GM21576 (cell line): ENCODE measurements around the gene GALNS.
A peak's percentile ranks its signal among the peaks of the same experiment; 100 is the strongest.

Experiments used
- ATAC-seq: cut with Tn5 transposase; IDR thresholded peaks from one replicate; pipeline ENCODE4 v1.9.1; 2021; ENCODE audit warnings: mild to moderate bottlenecking, moderate library complexity; ENCODE audit not compliant: unreplicated experiment

Gene GALNS

DNA sequence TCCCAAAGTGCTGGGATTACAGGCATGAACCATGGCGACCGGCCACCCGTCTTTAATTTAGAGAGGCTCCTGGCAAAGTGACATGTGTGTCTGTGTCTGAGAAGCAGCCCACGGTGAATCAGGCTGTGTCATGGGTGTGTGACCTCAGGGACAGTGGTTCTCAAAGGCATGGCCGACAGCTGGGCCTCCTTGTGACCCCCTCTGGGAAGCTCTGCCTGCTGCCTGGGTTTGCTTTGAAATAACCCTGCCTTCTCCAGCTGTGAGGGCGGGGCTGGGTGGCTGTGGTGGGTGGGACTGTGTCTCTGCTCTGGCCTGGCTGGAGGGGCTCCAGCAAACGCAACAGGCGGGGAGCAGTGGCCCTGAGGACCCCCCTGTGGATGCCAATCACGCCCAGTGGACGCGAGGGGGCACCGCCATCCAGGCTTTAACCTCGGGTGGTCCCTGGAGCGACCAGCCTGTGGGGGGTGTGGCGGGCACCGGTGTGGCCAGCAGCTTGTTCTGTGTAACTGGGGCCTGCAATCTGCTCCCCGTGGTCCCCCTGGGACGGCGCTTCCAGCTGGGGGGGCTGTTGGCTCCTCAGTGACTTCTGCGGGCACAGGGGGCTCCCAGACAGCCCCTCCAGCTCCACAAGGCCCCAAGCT lies 36.2 kb downstream of the GALNS start:
- no peak for ATAC-seq

- no peak for ATAC-seq
These were observed 37.6 kb downstream of the GALNS start for GRCh38 chr16:88819126-88819525.

DNA sequence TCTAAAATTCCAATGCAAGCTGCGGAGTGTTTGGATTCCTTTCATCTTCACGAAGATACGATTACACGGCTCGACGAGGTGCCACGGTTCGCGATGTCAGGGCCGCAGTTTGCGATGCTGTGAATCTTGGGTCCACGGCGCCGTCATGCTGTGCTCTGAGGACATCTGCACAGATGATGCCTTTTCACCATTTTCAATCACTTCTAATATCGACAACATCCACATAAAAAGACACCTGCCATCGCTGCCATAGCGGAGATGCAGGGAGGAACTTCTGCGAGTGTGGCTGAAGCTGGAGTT lies 38.2 kb downstream of the GALNS start:
- ATAC-seq: no peak

DNA sequence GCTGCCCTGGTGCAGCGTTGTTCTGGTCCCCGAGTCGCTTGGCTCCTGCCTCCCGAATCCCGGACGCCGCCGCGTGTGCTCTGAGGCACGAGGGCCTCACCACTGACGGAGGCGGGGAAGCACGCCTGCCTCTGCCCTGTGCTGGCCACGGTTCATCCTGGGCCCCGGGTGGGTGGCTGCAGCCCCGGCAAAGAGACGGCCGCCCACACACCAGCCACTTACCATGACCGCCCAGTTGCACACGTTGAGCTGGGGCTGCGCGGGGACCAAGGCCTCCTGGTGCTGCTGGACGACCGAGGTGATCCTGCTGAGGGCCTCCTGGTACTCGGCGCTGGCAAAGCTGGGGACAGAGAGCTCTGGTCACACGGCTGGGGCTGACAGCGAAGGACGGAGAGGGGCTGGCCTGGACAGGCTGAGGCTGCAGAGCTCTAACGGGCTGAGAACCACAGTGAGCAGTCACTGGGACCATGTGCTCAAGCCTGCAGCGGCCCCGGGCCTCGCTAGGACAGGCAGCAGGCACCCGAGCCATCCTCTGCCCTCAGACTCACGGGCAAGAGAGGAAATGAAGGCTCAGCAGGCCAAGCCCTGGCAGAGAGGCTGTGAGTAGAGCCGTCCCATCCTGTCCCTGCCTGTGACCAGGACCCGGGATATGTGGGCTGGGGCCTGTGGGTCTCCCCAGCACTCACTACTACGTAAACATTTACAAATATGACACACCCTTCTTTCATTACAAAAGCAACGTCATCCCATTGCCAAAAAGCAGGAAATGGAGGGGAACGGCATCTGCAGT lies 38.8 kb downstream of the GALNS start:
- no peak for ATAC-seq

DNA sequence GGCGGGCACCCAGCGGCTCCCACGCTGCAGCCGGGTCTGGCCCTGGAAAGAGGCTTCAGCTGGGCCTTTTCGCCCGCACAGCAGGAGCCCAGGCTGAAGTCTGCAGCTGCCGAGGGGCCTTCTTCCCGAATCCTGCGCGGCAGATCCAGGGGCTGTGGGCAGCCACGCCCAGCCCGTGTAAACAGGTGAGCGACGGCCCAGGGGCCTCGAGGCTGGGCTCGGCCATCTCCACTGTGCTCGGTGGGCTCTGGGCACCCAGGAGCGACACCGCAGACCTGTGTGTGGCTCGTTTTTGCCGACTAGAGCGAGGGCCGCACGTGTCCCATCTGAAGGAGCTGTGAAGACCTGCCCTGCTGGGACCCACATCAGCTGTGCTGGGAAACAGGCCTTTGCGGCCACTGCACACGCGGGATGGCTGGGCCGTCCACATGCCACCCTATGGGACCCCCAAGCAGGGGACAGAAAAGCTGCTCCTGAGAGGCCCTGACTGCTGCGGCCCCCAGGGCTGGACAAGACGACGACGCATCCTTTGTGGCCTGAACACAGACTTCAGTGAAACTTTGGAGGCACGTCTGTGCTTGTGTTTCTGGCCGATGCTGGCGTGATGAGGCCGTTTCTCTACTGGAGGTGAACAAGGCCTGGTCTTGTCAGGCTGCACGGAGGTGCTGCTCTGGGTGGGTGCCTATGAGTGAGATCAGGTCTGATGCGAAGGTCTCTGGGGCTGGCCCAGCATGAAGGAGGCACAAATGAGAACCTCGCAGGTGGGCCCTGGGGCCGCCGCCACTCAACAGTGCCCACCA lies 39.8 kb downstream of the GALNS start:
- ATAC-seq: no peak

DNA sequence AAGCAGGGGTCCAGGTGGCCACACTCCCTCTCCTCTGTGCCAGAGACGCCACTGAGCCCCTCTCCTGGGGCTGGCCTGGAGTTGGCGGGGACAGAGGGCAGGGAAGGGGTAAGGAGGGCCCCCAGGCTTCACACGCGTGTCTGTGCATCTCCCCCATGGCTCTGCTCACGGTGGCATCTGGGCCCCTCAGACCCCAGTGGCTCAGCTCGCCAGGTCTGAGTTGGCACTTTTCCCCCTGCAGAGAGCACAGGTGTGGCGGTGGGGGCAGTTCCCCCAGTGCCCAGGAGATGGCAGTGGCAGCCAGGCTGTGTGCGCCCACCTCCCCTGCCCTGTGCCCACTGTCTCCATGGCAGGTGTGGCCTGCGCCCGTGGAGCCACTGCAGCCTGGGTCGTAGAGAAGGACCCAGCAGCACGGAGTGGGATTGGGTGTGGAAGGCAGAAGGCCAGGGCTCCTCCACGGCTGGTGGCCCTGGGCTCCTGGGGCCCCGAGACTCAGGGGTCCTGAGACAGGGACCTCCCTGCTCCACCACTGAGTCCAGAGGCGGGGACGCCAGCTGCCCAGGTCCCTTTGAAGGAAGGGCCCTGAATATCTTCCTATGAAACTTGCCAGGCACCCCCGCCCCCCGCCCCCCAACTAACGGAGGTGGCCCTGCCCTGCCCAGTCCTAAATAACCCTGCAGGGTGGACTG lies 40.7 kb downstream of the GALNS start:
- no peak for ATAC-seq

- ATAC-seq: no peak
These were observed 41.5 kb downstream of the GALNS start for GRCh38 chr16:88815227-88815626.

- no peak for ATAC-seq
These were observed 42.6 kb downstream of the GALNS start for GRCh38 chr16:88814144-88814502.

DNA sequence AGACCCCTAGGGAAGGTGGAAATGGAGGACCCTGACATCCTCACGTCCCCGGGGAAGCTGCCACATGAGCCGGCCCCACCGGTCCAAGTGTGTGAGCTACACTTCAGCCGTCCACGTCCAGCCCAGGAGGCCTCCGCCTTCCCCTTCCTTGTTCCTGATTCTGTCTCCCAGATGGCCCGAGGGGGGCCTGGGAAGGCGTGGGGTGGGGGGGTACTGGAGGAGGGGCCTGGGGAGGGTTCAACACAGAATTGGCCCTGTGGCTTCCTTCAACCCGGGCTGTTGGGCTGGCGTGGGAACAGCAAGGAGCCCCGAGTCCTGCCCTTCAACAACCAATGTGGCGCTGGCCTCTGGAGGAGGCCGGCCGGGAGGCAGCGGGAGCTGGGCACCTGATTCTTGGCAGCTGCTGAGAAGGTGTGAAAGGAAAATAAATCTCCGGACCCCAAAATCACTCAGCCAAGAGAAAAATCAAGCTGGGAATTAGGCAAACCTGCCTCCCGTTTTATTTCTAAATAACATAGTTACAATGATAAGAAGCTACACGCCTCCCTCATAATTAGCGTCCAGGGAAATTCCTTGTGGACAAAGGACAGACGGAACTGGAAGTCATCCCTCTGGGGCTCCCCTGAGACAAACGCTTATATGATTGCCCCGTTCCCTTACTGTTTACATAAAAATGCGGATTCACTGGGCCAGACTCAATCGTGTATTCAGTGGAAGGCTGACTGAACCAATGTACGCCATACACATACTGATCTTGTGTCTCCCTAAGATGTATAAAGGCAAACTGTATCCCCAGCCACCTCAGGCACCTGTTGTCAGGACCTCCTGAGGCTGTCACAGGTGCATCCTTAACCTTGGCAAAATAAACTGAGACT lies 43.2 kb downstream of the GALNS start:
- no peak for ATAC-seq

DNA sequence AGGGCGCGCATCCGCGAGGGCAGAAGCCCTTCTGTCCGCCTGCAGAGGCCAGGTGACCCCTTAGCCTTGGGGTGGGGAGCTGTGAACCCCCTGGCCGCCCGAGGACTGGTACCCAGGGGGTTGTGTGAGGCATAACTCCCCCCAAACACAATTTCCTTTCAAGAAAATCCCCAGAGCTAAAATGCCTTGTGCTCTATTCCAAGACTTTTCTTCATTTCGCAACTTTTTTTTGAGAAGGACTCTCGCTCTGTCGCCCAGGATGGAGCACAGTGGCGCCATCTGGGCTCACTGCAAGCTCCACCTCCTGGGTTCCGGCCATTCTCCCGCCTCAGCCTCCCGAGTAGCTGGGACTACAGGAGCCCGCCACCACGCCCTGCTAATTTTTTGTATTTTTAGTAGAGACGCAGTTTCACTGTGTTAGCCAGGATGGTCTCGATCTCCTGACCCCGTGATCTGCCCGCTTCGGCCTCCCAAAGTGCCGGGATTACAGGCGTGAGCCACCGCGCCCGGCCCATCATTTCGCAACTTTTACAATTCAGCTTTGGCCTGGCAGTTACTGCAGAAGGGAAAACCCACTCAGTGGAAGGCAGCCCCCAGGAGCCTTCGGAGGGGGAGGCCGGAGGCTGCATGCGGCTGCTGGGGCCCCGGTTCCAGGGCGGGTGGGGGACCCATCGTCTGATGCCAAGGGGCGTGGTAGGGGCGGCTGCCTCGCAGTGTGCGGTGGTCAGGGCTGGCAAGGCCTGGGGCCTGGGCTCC lies 44.1 kb downstream of the GALNS start:
- ATAC-seq: no peak

DNA sequence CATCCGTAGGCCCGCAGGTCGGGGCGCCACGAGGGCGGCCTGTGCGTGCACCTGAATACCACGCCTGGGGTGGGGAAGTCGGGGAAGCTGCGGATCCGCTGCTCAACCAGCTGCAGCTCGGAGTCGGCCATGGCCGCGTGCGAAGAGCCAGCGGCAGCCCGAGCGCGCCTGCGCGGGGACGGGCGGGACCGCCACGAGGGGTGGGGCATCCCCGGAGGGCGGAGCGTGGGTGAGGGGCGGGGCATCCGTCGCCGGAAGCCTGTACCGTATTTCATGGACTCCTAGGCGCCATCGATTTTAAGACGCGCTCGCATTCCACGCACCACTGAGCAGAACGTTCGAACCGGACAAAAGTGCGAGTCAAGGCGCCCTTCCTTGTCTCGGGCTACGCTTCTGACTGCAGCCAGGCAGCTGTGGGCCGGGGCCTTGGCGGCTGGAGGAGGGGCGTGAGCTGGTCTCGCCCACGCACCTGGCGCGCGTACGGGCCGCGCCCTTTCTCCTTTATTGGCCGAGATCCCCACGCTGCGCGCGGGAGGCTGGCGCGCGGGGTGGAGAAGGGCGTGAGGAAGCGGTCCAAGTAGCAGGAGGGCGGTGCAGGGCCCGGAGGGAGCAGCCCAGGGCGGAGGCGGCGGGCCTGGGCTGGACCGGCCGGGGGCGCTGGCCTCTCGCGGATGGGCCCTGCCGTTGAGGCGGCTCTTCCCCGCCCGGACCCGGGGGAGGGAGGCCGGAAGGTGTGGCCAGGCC lies 44.8 kb downstream of the GALNS start, which contains the start of gene APRT:
APRT (minus strand) TSS at position 160 of the 744 bp plus-strand sequence; CDS start at position 131, 29 bp downstream.
- peak; percentile 52 for ATAC-seq

DNA sequence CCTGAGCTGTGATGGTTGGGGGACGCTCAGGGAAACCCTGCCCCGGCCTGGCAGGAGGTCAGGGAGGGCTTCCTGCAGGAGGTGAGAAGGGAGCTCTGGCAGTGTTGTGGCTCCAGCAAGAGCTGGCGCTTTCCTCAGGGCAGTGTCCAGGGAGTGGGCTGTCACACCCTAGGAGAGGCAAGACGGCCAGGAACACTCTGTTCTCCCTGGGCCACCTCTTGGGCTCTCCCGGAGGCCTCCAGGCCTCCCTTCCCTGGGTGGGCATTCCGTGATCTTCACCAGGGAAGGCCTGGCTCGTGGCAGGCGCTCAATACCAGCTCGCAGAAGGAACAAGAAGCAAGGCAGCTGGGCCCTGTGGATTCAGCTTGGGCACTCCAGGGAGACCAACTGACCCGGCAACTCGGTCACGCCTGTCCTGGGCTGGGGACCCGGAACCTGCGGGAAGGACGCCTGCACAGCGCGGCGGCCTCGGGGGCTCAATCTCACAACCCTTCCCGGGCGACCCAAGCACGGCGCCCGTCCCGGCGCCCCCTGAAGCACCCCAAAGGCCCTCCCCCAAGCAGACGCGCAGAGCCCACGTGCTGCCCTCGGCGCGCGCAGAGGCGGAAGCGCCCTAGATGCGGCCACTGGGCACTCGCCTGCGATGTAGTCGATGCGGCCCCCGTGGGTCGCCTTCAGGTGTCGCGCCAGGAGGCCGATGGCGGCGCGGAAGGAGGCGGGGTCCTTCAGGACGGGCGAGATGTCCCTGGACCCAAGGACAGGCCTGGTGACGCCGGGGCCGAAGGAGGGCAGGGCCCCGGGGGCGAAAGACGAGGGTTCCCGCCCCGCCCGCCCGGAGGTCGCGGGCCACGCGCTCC lies 45.6 kb downstream of the GALNS start:
- ATAC-seq: peak; percentile 34

GRCh38 chr16:88810166-88810911 lies 46.4 kb downstream of the GALNS start:
- no peak for ATAC-seq

- ATAC-seq: no peak
These were observed 47.0 kb downstream of the GALNS start for GRCh38 chr16:88809676-88810165.

DNA sequence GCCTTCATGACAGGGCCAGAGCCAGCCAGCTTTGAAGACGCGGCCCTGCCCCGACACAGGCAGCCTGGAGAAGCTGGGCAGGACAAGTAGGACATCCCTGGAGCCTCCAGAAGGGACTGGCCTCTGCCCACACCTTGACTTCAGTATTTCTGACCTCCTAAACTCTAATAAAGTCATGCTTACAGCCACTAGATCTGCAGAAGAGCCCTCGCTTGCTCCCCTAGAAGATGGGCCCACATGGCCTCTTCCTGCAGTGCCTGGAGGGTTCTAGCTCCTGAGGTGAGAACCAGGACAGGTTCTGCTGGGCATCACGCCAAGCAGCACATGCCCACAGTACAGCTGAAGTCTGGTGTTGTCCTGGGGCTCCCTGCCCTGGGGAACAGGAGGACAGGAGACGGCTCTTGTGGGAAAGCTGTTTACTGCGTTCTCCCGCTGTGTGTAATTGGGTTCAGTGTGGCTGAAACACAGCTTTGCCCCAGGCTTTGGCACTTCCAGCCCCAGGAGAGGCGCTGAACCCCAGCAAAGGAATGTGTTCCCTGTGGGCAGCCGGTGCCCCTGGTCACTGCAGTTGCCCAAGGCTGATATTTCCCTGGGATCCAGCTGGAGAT lies 47.6 kb downstream of the GALNS start:
- no peak for ATAC-seq

DNA sequence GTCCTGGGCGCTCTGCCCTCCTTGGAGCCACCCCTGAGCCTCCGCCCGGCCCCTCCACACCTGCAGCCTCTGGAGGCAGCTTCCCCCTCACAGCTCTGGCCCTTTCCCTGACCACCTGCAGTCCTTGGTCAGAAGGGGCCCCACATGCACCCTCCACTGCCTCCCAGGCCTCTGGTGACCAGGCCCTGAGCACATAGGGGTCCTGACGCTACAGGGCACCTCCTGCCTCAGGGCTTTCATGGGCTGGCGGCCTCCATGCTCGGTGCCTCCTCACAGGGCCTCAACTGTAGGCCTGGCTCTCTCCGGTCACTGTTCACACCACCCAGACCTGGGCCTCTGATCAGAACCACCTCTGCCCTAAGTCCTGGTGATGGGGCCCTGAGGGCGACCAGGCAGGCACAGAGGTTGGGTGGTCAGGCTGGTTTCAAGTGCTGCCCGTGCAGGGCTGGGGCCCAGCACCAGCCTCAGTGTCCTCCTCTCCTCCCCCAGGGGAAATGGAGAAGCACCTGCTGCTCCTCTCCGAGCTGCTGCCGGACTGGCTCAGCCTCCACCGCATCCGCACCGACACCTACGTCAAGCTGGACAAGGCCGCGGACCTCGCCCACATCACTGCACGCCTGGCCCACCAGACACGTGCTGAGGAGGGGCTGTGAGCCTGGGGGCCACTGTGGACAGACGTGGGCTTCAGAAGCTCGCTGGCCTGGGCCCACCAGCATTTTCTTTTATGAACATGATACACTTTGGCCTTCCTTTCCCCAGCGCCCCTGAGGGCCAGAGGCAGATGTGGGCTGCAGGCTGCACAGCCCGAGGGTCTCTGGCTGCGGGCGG lies 48.9 kb downstream of the GALNS start:
- no peak for ATAC-seq
